ENCODE measurements around the gene CLN6.
"Not testable (repeated sequence)": the region's sequence is repeated elsewhere in the genome, so short reads cannot be mapped to it uniquely, and the experiment has no call there.

CLN6 gene

DNA sequence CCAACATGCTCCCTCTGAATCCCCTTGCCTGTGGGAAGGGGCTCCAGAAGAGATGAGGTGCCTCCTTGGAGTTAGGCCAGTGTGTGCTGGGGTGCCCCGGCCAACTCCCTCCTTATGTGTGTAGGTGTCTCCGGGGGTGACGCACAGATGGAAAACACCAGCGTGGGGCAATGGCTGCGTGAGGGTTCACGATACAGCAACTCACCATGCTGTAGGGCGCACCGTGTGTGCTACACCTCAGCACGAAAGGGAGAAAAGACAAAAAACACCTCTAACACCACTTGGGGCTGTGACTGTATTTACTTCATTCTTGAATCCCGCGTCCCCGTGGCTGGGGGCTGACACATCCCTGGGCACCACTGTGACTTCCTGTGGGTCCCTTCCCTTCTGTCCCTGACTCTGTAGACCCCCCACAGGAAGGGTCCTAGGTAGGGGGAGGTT lies 22.8 kb downstream of the CLN6 start:
- DNase-seq (ENCODE audit: low spot score) = no peak

DNA sequence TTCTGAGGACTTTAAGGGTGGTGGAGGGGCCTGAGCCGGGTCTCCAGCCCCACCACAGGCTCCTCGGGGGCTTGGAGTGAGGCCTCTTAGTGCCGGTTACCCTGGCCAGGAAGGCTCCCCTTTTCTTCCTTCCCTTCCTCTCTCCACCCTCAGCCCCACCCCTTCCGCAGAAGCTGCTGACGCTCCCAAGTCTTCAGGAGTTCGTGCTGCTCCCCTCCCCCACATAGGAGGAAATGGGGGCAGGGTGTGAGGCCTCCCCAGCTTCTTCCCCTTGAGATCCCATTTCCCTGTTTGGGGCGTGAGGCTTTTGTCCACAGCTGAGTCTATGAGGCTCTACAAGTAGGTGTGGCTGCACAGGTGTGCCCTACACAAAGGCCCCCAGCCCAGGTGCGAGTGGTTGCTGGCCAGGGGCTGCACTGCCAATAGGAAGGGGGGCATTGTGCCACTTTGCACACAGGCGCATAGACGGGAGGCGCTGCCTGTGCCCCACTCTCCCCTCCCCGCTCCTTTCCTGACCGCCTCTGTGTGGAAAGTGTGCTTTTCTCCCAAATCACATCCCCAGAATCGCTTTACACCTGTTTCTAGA lies 23.5 kb downstream of the CLN6 start:
- peak; percentile 52 for DNase-seq (ENCODE audit: low spot score)

GRCh38 chr15:68205558-68205944 lies 24.0 kb downstream of the CLN6 start:
- no peak for DNase-seq (ENCODE audit: low spot score)

DNA sequence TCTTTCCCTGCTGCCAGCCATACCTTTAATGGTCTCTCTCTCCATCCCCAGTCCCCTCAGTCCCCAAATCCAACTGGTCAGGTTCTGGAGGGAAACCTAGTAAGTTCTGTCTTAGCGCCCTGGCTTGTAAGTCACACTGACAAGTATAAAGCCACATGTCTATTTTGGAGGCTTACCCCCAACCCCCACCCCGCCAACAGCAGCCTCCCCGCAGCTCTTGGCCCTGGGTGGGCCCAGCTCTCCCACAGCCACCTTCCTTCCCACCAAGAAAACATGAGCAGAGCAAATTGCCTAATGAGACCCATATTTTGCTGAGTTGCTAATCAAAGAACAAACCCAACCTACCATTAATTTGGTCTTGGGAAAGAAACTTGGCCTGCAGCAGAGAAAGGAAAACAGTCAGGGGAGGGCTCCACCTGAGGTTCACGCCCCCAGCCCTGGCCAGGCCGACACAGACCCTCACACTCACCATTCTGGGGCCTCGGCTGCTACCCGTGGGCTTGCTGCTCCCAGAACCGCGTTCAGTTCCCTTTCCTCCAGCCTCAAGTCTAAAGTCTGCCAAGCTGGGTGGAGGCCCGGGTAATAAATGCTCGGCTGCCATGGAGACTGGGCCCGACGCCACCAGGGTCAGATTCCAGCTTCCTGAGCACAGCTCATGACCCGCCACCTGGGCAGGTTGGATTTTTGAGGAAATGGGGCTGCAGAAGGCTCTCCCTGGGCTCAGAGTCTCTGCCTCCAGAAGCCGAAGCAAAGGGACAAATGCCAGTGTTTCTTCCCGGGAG lies 24.6 kb downstream of the CLN6 start, which contains the start of gene CALML4:
Gene CALML4 (minus strand): TSS at position 557 of the 782 bp plus-strand sequence. CDS start 85 bp downstream, at position 472.
- no peak for DNase-seq (ENCODE audit: low spot score)

GRCh38 chr15:68204361-68204760 lies 25.2 kb downstream of the CLN6 start:
- no peak for DNase-seq (ENCODE audit: low spot score)

GRCh38 chr15:68203956-68204355 lies 25.6 kb downstream of the CLN6 start:
- no peak for DNase-seq (ENCODE audit: low spot score)

GRCh38 chr15:68203486-68203885 lies 26.0 kb downstream of the CLN6 start:
- DNase-seq (ENCODE audit: low spot score) = no peak

DNA sequence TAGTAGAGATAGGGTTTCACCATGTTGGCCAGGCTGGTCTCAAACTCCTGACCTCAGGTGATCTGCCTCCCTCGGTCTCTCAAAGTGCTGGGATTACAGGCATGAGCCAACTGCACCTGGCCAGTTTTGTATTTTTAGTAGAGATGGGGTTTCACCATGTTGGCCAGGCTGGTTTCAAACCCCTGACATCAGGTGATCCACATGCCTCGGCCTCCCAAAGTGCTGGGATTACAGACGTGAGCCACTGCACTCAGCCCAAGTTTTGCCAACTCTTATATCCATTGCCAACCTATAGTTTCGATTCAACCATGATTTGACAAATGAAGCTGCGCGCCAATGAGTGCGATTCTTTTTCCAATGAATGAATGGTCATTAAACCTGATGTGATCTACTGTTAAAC lies 26.5 kb downstream of the CLN6 start:
- not testable (repeated sequence) for DNase-seq (ENCODE audit: low spot score)

- no peak for DNase-seq (ENCODE audit: low spot score)
Observed at GRCh38 chr15:68201879-68202261, 27.7 kb downstream of the CLN6 start.

GRCh38 chr15:68201153-68201878 lies 28.2 kb downstream of the CLN6 start:
- no peak for DNase-seq (ENCODE audit: low spot score)

DNA sequence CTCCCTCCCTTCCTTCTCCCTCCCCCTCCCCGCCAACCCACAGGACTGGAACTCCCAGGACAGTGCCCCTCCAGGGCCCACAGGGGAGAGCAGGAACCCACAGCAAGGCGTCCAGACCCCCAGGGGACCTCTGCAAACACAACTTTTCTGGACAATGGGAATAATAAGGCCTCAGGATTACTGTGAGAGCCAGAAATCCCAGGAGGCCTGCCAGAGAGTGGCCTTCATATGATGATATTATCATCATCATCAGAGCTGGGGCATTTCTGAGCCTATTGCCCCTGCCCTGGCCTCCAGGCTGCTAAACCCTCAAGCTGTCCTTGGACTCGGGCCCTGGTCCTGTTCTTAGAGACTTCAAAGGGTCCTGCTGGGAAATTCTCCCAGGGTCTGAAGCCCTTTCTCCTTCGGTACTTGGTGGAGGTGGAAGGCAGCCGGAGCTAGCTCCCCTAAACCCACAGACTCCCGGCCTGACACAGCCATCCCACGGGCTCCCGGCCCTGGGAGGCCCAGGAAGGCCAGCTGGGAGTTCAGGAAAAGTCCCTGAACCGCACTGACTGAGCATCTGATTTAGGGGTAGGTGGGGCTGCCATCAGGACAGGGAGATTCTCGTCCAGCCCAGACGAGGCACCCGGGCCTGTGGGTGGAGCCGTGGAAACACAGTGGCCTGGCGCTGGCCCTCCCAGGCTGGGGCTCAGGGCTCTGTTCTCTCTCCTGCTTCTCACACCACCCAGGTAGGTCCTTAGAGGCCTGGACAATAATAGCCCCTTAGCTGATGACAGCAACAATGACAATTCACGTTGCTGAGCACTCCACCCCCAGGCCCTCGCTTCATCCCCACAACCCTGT lies 29.3 kb downstream of the CLN6 start:
- DNase-seq (ENCODE audit: low spot score) = no peak

- DNase-seq (ENCODE audit: low spot score) = no peak
Observed at GRCh38 chr15:68199340-68199739, 30.2 kb downstream of the CLN6 start.

DNA sequence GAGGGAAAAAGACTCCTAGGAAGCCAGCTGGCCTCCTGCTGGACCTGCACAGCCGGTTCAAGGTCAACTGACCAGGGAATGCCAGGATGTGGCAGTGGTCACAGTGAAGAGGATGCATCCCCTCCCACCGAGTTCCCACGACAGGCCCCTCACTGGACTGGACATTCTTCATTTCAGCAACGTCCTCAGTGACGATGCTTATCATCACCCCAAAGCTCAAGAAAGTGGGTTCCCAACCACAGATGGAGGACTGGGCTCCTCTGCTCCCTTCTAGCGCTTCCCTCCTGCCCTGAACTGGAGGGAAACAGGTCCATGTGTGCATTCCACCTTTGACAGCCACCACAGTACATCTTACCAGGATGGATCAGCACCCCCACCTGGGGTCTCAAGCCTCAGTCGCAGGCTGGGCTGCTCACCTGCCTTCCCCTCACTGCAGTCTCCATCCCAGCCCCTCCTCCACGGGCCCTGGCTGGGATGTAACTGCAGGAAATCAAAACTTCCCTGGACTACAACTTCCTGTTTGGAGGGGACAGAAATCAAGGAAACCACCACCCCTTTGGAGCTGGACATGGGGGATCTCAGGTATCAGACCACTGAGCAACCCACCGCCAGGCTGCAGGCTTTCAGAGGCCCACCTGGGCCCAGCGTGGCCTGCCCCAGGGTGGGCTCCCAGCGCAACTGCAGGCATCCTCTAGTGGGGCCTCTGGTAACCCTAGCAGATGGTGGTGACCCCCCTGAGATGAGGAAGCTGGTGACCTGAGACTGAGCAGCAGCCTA lies 31.7 kb downstream of the CLN6 start:
- DNase-seq (ENCODE audit: low spot score) = no peak

- no peak for DNase-seq (ENCODE audit: low spot score)
Observed at GRCh38 chr15:68197170-68197492, 32.4 kb downstream of the CLN6 start.

- DNase-seq (ENCODE audit: low spot score) = no peak
Observed at GRCh38 chr15:68196445-68197169, 32.9 kb downstream of the CLN6 start.

GRCh38 chr15:68195336-68196112 lies 34.0 kb downstream of the CLN6 start:
- no peak for DNase-seq (ENCODE audit: low spot score)

DNA sequence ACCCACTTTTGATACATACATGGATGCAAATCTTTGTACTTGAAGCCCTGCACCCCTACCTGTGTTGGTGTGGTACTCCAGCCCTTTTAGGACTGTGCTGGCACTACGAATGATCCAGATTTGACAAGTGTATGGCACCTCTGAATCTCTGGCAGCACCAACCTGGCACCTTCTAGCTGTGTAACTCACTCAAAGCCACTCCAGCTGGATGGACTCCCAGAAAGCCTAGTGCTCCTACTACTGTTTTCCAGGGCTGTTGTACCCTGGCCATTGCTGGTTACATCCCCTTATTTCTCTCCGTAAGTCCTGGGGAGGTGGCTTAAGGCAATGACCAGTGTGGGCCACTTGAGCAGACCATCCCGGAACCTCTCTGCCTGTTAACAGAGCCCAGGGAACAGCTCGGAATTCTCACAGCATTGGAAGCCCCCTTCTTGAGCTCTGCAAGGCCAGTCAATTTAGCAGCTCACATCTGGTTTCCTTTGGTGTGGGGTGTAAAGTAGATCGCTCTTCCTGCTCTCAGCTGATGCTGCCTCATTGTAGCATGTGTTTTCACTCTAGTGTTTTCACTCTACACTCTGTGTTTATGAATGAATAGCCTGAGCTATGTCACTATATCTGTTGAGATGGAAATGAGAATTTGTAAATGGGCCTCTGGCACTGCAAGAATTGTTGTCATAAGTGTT lies 36.6 kb downstream of the CLN6 start:
- DNase-seq (ENCODE audit: low spot score) = peak; percentile 38

DNA sequence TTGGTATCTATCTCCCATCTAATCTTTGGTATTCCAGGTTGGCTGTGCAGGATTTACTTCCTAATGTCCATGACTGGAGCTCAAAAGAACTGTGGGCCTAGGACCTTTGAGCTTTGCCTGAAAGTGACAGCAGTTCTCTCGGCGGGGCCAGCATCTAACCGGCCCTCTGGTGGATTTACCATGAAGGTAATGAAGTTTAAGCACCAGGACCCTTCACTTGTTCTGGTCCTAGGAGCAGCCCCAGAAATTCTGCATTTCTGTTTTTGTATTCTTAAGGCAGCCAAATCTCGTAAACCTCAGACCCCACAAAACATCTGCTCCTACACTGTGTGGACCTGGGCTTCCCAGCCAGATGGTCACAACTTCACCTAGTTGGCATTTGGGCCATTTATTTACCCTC lies 37.4 kb downstream of the CLN6 start:
- no peak for DNase-seq (ENCODE audit: low spot score)

- no peak for DNase-seq (ENCODE audit: low spot score)
Observed at GRCh38 chr15:68191555-68191954, 38.0 kb downstream of the CLN6 start.
